NCI-H2107 (cell line): ENCODE data around the gene ZP1.

Experiments used
- DNase-seq: peaks from one replicate; lab custom pipeline; 2025; lab: John Stamatoyannopoulos, UW

Gene ZP1

DNA sequence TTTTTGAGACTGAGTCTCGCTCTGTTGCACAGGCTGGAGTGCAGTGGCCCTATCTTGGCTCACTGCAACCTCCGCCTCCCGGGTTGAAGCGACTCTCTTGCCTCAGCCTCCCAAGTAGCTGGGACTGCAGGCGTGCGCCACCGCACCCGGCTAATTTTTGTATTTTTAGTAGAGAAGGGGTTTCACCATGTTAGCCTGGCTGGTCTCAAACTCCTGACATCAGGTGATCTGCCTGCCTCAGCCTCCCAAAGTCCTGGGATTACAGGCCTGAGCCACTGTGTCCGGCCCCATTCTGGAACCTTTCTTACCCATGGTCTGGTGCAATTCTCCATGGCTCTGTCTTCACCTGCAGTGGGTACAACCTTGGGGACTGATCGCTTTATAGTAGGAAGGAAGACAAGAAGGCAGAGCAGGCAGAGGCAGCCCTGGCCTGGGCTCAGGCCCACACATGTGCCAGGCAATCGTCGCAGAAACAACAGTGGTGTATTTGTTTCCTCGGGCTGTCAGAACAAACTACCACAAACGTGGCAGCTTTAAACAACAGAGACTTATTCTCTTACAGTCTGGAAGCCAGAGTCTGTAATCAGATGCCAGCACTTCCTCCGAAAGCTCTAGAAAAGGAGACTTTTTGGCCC is 7.6 kb upstream of the ZP1 start:
- DNase-seq = no peak

- DNase-seq = no peak
Observed at GRCh38 chr11:60860943-60861342, 6.4 kb upstream of the ZP1 start.

DNA sequence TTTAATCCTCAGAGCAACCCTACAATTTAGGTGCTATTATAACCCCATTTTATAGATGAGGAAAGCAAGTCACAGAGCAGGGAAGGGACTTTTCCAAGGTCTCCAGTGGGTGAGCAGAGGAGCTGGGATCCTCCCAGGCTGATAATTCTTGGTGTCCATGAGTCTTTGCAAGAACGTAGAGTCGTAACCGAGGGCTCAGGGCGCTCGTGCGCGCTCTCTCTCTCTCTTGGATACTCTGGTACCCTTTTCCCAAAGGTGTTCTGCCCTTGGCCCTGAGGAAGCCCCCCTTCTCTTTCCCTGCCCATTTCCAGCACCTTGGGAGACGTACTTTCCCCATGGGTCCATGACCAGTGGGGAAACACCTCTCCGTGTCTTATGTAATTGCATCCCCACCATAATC is 5.2 kb upstream of the ZP1 start:
- DNase-seq = no peak

DNA sequence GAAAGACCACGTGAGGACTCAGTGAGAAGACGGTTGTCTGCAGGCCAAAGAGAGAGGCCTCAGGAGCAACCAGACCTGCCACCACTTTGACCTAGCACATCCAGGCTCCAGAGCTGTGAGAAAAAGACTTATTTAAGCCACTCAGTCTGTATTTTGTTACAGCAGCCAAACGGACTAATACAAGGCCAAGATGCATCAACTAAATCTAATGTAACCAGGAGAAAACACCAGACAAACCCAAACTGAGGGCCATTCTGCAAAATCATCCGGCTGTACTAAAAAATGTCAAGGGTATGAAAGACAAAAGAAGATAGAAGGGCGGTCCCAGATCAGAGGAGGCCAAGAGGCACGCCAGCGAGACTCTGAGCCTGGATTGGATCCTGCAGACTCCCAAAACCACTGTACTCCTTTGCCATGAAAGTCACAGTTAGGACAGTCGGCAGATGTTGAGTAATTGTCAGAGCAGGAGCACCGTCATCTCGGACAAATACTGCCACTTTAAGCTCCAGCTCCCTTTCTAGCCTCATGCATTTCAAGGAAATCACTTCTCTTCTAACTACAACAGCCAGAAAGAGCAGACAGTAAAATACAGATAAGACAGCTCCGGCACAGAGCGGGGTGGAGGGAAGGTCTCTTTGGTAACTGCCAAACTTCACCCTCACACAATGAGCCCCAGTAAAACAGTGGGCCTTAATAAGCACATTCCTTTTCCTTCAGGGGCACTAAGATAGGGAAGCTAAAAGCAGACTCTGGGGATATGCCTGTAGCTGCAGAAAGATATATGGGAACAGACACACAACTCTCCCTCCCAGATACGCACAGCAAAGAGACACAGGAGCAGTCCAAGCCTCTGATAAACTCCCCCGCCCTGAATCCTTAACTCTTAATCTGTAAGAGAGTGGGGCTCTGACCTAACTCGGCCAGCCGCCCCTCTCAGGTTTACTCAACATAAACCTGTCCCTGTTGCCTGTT is 3.5 kb upstream of the ZP1 start:
- DNase-seq = no peak

GRCh38 chr11:60864856-60865513 is 2.4 kb upstream of the ZP1 start:
- no peak for DNase-seq

GRCh38 chr11:60867871-60868681 is 734 bp downstream of the ZP1 start:
- DNase-seq = no peak

DNA sequence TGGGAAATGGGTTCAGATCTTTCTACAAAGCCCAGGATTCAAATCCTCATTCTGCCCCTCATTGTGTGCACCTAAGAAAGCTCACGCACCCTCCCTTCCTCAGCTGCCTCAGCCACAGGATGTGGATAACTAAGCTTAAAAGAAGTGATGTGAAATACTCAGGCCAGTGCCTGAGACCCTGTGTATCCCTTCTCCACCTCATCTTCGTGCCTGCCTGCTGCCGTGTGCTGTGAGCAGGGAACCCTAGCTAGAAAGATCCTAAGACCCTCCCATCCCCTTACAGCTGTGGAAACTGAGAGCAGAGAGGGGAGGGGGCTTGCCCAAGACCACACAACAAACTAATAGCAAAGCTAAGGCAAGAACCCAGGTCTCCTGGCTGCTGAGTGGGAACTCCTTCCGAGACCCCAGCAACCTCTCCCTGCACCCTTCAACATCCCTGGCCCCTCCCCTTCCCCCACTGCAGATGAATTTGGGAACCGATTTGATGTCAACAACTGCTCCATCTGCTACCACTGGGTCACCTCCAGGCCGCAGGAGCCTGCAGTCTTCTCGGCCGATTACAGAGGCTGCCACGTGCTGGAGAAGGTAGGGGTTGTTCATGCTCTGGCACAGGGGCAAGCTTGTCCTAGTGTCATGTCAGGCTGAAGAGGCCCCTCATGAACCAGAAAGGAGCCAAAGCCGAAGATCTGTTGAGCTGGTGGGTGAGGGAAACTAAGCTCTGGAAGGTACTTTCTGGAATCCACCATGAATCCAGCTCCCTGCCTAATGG is 1.5 kb downstream of the ZP1 start:
- no peak for DNase-seq

DNA sequence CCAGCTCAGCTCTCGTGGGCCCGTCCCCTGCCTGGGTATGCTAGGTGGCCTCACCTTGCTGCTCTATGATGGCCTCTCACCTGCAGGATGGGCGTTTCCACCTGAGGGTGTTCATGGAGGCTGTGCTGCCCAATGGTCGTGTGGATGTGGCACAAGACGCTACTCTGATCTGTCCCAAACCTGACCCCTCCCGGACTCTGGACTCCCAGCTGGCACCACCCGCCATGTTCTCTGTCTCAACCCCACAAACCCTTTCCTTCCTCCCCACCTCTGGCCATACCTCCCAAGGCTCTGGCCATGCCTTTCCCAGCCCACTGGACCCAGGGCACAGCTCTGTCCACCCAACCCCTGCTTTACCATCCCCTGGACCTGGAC is 2.1 kb downstream of the ZP1 start:
- DNase-seq = no peak

GRCh38 chr11:60870276-60870675 is 2.9 kb downstream of the ZP1 start:
- no peak for DNase-seq

- DNase-seq = no peak
Observed at GRCh38 chr11:60870733-60871377, 3.5 kb downstream of the ZP1 start.

GRCh38 chr11:60871378-60872061 is 4.2 kb downstream of the ZP1 start:
- DNase-seq = no peak

DNA sequence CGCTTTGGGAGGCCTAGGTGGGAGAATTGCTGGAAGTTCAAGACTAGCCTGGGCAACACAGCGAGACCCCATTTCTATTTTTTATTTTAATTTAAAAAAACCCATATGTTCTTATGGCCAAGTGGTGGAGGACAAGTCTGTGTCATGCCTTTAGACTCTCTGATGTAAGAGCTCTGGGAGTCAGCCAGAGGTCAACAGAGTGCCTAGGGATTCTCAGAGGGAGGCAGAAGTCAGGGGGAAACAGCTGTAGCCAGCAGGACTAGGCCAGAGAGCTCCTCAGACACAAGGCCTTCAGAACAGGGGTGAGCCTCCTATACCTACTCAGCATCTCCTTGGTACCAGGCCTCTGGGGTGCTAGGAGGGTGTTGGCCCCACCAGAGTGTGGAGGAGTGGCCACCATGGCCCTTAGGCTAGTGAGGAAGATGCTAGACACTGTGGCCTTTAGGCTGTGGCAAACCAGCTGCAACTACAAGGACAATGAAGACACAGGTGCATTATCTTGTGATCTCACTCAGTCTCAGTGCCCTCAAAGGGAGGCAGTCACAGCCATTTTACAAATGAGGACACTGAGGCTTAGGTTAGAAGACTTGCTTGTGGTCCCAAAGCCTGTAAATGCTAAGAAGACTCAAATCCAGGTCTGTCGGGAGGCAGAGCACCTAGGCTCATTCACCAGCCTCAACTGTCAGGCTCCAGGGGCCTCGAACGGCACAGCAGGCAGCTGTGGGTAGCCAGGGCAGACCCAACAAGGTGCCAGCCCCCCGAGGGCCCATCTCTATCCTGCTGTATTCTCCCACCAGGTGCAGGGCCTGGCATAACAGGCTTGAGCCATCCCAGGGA is 5.0 kb downstream of the ZP1 start:
- DNase-seq = no peak

- DNase-seq = no peak
Observed at GRCh38 chr11:60872961-60873524, 5.7 kb downstream of the ZP1 start.

GRCh38 chr11:60873533-60873932 is 6.2 kb downstream of the ZP1 start:
- no peak for DNase-seq

- no peak for DNase-seq
Observed at GRCh38 chr11:60874421-60875365, 7.4 kb downstream of the ZP1 start.

GRCh38 chr11:60875366-60876167 is 8.2 kb downstream of the ZP1 start:
- no peak for DNase-seq

- no peak for DNase-seq
Observed at GRCh38 chr11:60876168-60876485, 8.8 kb downstream of the ZP1 start.
